Activated CD4-positive, CD25-positive, alpha-beta regulatory T cell treated with anti-CD3 and anti-CD28 coated beads, Interleukin-2, amount 50 U/mL, for 16 hours (primary cell): ENCODE data around the gene WDR91.

Source experiments
- DNase-seq: peaks from one replicate; pipeline ENCODE4 v3.0.0-alpha.2; 2020; ENCODE audit warnings: low read depth, low spot score

Gene WDR91

GRCh38 chr7:135199439-135199838, 11.9 kb downstream of the WDR91 start:
- no peak for DNase-seq

GRCh38 chr7:135197906-135198655, 13.2 kb downstream of the WDR91 start:
- DNase-seq, result no peak

GRCh38 chr7:135197343-135197742, 14.0 kb downstream of the WDR91 start:
- DNase-seq, result no peak

DNA sequence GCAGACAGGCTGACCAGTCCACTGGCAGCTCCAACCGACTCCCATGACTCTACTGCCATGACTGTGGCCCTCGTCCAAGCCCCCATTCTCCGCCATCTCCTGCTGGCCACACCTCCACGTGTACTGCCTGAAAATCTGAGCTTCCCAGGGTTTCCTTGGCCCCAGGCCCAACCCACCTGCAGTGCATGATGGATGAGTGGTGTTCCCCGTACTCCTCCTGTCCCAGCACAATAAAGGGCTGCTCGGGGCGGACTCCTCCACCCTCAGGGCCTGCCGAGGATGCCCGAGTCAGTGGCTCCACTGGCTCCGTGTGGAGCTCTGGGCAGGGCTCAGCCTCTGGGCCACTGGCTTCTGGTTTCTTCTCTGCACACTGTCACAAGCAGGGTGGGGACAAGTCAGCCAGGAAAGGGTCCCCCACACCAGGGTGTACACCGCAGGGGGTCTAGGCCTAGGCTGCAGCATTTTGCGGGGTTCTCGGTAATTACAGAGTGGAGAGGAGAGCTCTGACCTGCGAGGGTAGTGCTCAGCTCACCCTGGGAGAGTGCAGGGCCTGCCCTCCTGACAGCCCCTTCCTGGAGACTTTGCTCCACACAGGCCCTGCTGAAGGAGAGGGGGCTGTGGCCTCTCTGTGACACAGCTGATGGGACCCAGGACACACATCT, 15.2 kb downstream of the WDR91 start:
- no peak for DNase-seq

- no peak for DNase-seq
Measured at GRCh38 chr7:135195156-135195555, 16.2 kb downstream of the WDR91 start.

GRCh38 chr7:135194494-135195095, 16.7 kb downstream of the WDR91 start:
- DNase-seq, result no peak

DNA sequence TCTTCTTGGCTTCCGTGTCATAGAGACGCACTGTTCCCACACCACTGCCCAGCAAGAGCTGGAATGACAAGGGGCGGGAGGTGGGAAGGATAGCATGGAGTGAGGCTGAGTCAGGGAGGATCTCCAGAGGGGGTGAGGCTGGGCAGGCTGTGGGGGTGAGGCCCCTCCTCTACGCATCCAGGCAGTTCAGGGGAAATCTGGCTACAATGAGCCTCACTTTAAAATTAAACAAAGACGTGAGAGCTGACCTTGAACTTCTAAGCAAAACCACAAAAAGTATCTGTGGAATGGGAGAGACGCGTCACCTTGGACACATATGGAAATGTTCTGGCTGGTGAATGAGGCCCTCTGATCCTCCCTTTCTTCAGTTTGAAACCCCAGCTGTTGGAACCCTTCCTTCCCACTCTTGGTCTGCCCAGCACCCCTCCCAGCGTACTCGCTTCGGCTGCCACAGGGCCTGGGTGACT, 17.7 kb downstream of the WDR91 start:
- DNase-seq, result no peak

- DNase-seq, result no peak
Measured at GRCh38 chr7:135192914-135193536, 18.3 kb downstream of the WDR91 start.

DNA sequence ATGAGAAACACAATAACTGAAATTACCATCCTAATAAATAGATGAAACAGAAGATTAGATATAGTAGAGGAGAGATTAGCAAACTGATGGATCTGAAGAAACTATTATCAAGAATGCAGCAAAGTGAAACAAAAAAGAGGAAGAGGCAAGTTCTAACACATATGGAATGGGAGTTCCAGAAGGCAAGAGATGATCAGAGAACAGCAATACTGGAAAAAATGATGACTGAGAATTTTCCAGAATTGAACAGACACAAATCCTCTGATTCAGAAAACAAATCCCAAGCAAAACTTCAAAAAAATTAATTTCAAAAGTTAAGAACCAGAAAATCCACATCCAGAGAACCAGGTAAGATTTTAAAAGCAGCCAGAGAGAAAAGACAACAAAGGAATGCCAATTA, 20.6 kb downstream of the WDR91 start:
- no peak for DNase-seq

DNA sequence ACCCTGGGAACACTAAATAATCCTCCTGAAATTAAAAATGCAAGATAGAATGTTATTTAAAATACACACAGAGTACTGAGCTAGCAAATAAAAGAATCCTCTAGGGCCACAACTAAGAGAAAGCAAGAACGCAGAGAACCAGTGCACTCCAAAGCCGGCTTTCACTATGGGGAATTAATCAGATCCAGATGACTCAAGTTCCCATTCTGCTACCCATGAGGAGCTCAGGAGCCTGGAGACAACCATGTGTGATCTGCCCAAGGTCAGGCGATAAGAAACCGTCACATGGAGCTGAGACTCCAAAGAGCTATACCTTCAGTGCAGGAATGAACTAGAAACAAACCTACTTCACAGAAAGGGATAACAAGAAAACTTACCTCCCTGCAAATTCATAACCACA, 21.4 kb downstream of the WDR91 start:
- no peak for DNase-seq

DNA sequence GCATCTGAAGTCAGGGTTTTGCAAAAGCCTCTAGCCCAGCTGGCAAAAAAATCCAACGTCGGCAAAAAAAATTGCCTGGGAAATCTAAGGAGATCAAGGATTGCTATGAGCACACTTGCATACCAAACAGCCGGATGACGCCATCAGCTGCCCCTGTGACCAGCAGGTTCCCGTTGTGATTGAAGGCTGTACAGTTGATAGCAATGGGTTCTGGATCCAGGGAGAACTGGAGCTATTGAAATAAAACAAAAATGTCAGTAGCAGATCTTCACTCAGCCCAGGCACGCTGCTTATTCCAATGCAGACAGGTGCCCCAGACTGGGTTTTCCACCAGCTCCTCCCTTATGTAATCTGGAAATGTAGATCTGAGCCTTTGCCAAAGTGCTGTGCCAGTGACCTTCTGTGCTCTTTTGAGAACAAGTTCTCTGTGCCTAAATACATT, 22.1 kb downstream of the WDR91 start:
- DNase-seq, result no peak

DNA sequence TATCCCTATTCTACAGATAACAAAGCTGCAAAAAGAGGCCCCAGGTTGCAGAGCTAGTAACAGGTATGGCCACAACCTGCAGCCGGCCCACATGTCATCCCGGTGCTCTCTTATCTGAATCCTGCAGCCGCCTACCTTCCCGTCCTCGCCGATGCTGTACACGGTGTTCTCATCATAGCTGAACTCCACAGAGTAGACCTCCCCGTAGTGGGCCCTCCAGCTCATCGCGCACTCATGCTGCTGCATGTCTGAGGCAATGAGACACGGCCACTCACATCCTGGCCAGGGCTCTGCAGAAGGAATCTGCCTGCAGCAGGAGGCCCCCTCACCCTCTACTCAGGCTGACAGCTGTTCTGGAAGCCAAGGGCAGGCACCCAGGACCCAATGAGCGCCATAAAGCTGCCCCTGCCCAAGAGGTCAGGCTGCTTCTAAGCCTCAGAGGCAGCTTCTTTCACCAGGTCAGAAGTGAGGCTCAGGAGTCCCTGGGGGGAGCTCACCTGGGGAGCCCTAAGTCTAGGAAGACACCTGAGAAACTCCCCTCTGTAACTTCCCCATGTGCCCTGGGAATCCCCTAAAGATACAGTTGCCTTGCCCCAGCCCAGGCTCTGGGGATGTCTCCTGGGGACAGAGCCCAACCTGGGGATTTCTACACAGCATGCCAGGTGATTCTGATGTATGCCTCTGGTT, 22.9 kb downstream of the WDR91 start:
- no peak for DNase-seq

GRCh38 chr7:135186841-135187253, 24.5 kb downstream of the WDR91 start:
- DNase-seq, result no peak

- no peak for DNase-seq
Measured at GRCh38 chr7:135186261-135186540, 25.1 kb downstream of the WDR91 start.

GRCh38 chr7:135185471-135186260, 25.7 kb downstream of the WDR91 start:
- no peak for DNase-seq

DNA sequence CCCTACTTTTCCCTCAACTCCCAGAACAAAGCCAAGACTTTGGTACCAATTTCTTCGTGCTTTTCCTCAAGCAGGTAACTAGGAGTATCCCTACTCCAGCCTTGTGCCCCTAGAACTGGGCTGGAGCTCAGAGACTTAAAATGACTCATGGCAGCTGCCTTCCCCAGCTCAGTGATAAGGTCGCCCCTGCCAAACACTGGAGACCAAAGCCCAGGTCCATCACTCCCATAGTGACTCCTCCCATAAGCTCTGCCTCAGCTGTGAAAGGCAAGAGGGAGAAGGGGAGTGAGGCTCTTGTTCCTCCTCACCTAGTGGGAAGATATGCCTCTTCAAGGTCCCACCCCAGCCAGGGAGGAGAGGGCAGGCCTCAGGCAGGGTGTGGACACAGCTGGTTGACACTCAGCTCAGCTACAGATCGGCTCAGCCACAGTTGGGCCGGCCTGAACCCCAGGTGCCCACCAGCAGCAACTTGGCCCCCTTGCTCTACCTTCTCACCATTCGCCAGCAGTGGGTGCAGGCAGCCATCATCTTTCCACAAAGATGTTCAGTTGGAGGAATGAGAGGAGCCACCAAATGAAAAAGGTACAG, 27.0 kb downstream of the WDR91 start:
- no peak for DNase-seq

GRCh38 chr7:135183478-135183877, 27.8 kb downstream of the WDR91 start:
- DNase-seq, result no peak

DNA sequence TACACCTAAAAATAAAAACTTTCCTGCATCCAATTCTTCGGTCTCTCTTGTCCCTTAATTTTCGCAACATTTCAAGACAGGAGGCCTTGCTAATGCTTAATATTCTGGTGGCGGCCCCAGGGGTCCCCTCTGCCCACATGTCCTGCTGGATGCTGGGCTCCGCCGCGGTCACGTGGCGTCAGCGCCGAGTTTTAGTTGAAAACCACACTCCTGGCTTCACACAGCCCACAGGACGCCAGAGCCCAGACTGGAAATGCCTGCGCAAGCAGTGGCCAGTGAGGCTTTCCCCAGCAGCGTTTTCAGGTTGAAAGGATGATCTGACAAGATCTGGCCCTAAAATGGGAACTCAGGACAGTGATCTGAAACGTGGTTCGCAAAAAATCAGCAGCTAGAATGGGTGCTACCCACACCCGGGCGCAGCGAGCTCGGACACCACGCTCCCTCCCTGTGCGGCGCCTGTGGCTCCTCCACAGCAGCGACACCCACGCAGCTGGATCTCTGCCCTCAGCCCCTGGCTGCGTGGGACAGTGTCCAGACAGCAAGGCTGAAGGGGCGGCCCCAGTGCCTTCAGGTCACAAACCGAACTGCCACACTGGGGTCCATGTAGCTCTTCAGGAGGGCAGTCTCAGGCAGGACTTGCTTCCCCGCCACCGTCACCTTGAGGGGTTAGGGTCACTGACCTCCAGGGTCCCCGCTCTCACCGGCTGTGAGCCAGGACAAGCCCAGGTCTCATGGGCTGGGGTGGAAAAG, 29.2 kb downstream of the WDR91 start:
- no peak for DNase-seq

- DNase-seq, result no peak
Measured at GRCh38 chr7:135181261-135181928, 29.9 kb downstream of the WDR91 start.
